Stimulated activated CD8-positive, alpha-beta memory T cell treated with anti-CD3 and anti-CD28 coated beads, Interleukin-2, amount 100 ng/mL, for 1 hour (primary cell): ENCODE results near the gene TTC39C.

Experiments
- DNase-seq, 2 donors: peaks; one replicate each; pipeline ENCODE4 v3.0.0-alpha.2; 2020; ENCODE audit warnings: low read depth in 2 of 2

The TTC39C gene

GRCh38 chr18:24014062-24014985, at the start of gene TTC39C:
Gene TTC39C (plus strand): TSS chr18:24014754. CDS start chr18:24014872, 118 bp downstream.
- peak; percentile 65 to 69 for DNase-seq

- no peak for DNase-seq
Observed at GRCh38 chr18:23966909-23967308, 47.6 kb upstream of the TTC39C start.

GRCh38 chr18:23967321-23968089, 47.0 kb upstream of the TTC39C start:
- DNase-seq: no peak

GRCh38 chr18:23968638-23969604, 45.6 kb upstream of the TTC39C start:
- no peak for DNase-seq

- no peak for DNase-seq
Observed at GRCh38 chr18:23969664-23970063, 44.9 kb upstream of the TTC39C start.

GRCh38 chr18:23970161-23971096, 44.1 kb upstream of the TTC39C start:
- DNase-seq: peak in 1 of 2 donors; percentile 41

GRCh38 chr18:23971097-23971440, 43.5 kb upstream of the TTC39C start:
- no peak for DNase-seq

GRCh38 chr18:23971666-23972230, 42.8 kb upstream of the TTC39C start:
- no peak for DNase-seq

- DNase-seq: no peak
Observed at GRCh38 chr18:23972453-23972852, 42.1 kb upstream of the TTC39C start.

GRCh38 chr18:23977103-23977502, 37.5 kb upstream of the TTC39C start:
- DNase-seq: no peak

- DNase-seq: no peak
Observed at GRCh38 chr18:23977719-23978483, 36.7 kb upstream of the TTC39C start.

GRCh38 chr18:23981369-23981980, 33.1 kb upstream of the TTC39C start:
- no peak for DNase-seq

- DNase-seq: no peak
Observed at GRCh38 chr18:23982155-23983079, 32.1 kb upstream of the TTC39C start.

- no peak for DNase-seq
Observed at GRCh38 chr18:23983112-23983511, 31.4 kb upstream of the TTC39C start.

GRCh38 chr18:23986600-23987359, 27.8 kb upstream of the TTC39C start:
- DNase-seq: no peak

- DNase-seq: no peak
Observed at GRCh38 chr18:23990474-23991410, 23.8 kb upstream of the TTC39C start.
